ENCODE data around the gene C1QTNF6.
"Not testable (repeated sequence)": the region's sequence is repeated elsewhere in the genome, so short reads cannot be mapped to it uniquely, and the experiment has no call there.

Gene C1QTNF6

GRCh38 chr22:37205046-37205445 lies 17.0 kb upstream of the C1QTNF6 start:
- Mint-ChIP-seq H3K4me1 (peaks cover 31% of the 10 kb centered on the region), H3K27ac (no peak overlapping the region), H3K4me3 (no peak overlapping the region), H3K27me3 (ENCODE audit: low read depth, poor library complexity) (peaks cover 11% of the 10 kb centered on the region), H3K36me3 (ENCODE audit: low read depth) (no peaks in the 10 kb centered on the region), H3K9me3 (no peaks in the 10 kb centered on the region)
- TF ChIP-seq CTCF (IDR thresholded peaks at IDR 0.05) = no peak
- no peak for DNase-seq

- Mint-ChIP-seq H3K27me3 (ENCODE audit: low read depth, poor library complexity) (peaks cover 7% of the 10 kb centered on the region), H3K9me3 (no peaks in the 10 kb centered on the region), H3K27ac (no peak overlapping the region), H3K36me3 (ENCODE audit: low read depth) (no peaks in the 10 kb centered on the region), H3K4me3 (no peak overlapping the region), H3K4me1 (peaks cover 31% of the 10 kb centered on the region)
- TF ChIP-seq CTCF (IDR thresholded peaks at IDR 0.05) = no peak
- DNase-seq = no peak
Observed at GRCh38 chr22:37204045-37204655, 16.1 kb upstream of the C1QTNF6 start.

GRCh38 chr22:37203354-37204044 lies 15.5 kb upstream of the C1QTNF6 start:
- no peak for DNase-seq
- H3K4me1 Mint-ChIP-seq = peaks cover 24% of the 10 kb centered on the region
- peaks cover 7% of the 10 kb centered on the region for H3K27me3 Mint-ChIP-seq (ENCODE audit: low read depth, poor library complexity)
- H3K27ac Mint-ChIP-seq = peak overlapping the region; percentile 64
- no peak overlapping the region for H3K4me3 Mint-ChIP-seq
- H3K9me3 Mint-ChIP-seq = no peaks in the 10 kb centered on the region
- TF ChIP-seq CTCF (IDR thresholded peaks at IDR 0.05) = no peak
- no peaks in the 10 kb centered on the region for H3K36me3 Mint-ChIP-seq (ENCODE audit: low read depth)

GRCh38 chr22:37202716-37203115 lies 14.7 kb upstream of the C1QTNF6 start:
- peaks cover 7% of the 10 kb centered on the region for H3K27me3 Mint-ChIP-seq (ENCODE audit: low read depth, poor library complexity)
- H3K4me1 Mint-ChIP-seq = peaks cover 25% of the 10 kb centered on the region
- TF ChIP-seq CTCF (IDR thresholded peaks at IDR 0.05) = no peak
- no peak overlapping the region for H3K27ac Mint-ChIP-seq
- H3K4me3 Mint-ChIP-seq = no peak overlapping the region
- no peak for DNase-seq
- no peaks in the 10 kb centered on the region for H3K9me3 Mint-ChIP-seq
- no peaks in the 10 kb centered on the region for H3K36me3 Mint-ChIP-seq (ENCODE audit: low read depth)

- no peak for TF ChIP-seq CTCF (IDR thresholded peaks at IDR 0.05)
Observed at GRCh38 chr22:37202001-37202555, 14.0 kb upstream of the C1QTNF6 start.

GRCh38 chr22:37201443-37201820 lies 13.4 kb upstream of the C1QTNF6 start:
- not testable (repeated sequence) for H3K4me3 Mint-ChIP-seq; H3K36me3 Mint-ChIP-seq (ENCODE audit: low read depth); H3K27me3 Mint-ChIP-seq (ENCODE audit: low read depth, poor library complexity); H3K27ac Mint-ChIP-seq; H3K9me3 Mint-ChIP-seq; DNase-seq
- peaks cover 32% of the 10 kb centered on the region for H3K4me1 Mint-ChIP-seq

More at GRCh38 chr22:37202001-37202555, 14.0 kb upstream of the C1QTNF6 start:
- Mint-ChIP-seq H3K9me3 (no peaks in the 10 kb centered on the region), H3K27ac (no peak overlapping the region), H3K4me3 (no peak overlapping the region), H3K4me1 (peaks cover 25% of the 10 kb centered on the region), H3K36me3 (ENCODE audit: low read depth) (no peaks in the 10 kb centered on the region), H3K27me3 (ENCODE audit: low read depth, poor library complexity) (peaks cover 7% of the 10 kb centered on the region)
- no peak for DNase-seq

Measured in nephron progenitor cell (in vitro differentiated cells).